Activated CD8-positive, alpha-beta memory T cell treated with anti-CD3 and anti-CD28 coated beads, Interleukin-2, amount 50 U/mL, for 4 hours (primary cell): ENCODE results near the gene ELL2.

Experiments
- DNase-seq: peaks from one replicate; pipeline ENCODE4 v3.0.0-alpha.2; 2020

ELL2 gene

DNA sequence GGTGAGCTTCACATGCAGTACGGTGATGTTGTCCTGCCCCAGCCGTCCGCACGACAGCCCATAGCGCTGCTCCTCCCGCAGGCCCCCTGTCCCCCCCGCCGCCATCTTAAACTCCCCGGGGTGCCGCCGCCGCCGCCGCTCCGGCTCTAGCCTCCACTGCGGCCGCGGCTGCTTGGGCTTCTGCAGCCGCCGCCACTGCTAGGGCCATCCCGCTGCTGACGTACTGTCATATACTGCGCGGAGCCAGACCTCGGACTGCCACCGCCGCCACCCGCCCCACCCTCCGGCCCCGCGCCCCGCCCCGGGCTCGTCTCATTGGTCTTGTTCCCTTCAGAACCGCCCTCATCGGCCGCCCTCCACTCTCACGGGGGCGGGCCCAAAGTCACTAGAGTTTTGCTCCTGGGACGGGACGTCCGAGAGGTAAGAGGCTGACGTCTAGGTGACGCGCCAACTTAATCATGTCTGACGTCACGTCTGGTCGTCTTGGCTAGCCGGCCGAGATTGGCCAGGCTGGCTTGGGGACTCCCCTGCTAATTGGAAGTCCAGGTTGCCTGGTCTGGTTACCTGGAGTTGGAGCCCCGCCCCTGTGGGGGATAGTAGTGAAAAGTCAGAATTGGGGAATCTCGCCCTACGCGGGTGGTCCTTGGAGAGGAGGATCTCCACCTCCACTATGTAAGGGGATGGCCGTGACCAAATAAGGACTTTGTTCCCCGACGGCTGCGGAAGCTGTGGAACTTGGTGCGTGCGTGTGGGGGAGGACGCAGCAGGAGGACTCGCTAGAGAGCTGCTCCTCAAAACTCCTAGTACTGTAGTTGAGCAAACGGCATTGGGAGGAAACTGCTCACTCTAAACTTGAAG, at the start of gene ELL2:
Gene ELL2, minus strand, starts transcription at position 235 of the 858 bp plus-strand sequence. Its CDS starts 130 bp downstream, at position 105.
- peak; percentile 96 for DNase-seq

DNA sequence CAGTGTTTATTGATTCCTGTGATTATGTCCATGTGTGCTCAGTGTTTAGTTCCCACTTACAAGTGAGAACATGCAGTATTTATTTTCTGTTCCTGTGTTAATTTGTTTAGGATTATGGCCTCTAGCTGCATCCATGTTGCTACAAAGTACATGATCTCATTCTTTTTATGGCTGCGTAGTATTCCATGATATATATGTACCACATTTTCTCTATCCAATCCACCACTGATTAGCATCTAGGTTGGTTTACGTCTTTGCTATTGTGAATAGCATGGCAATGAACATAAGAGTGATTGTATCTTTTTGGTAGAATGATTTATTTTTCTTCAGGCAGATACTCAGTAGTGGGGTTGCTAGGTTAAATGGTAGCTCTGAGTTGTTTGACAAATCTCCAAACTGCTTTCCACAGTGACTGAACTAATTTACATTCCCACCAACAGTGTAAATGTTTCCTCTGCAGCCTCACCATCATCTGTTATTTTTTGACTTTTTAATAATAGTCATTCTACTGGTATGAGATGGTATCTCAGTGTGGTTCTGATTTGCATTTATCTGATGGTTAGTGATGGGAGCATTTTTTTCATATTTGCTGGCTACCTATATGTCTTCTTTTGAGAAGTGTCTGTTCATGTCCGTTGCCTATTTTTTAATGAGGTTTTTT, 47.5 kb upstream of the ELL2 start:
- no peak for DNase-seq

DNA sequence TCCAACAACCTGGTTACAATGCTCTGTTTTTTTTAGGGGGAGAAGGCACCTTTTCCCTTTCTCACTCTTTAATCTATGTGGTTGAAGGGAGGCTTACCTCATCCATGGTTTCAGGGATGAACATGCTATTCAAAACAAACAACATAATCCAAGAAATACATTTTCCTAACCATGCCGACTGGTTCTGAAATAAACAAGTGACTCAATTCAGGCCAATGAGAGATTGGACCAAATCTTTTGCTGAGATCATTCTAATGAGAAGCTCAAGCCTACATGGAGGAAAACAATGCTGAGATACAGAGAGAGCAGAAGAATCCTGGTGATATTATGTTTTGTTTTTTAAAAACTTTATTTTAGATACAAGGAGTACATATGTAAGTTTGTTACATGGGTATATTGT, 46.8 kb upstream of the ELL2 start:
- DNase-seq, result no peak

DNA sequence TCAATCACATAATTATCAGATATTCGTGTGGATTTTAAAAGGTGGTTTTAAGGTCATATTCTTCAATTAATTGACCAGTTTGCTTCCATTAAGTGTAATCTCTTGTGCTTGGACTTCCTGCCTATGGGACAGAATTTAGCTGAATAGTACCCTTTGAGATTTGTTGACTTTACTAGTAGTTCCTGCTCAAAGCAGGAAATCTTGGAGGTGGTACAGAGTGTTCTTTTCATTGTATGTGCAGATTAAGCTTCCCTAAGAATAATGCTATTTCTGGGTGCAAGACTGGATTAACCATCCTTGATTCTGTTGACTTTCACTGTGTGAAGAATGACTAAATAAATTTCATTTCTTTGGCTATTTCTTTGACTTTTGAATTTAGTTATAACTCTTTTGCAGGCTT, 45.4 kb upstream of the ELL2 start:
- no peak for DNase-seq

DNA sequence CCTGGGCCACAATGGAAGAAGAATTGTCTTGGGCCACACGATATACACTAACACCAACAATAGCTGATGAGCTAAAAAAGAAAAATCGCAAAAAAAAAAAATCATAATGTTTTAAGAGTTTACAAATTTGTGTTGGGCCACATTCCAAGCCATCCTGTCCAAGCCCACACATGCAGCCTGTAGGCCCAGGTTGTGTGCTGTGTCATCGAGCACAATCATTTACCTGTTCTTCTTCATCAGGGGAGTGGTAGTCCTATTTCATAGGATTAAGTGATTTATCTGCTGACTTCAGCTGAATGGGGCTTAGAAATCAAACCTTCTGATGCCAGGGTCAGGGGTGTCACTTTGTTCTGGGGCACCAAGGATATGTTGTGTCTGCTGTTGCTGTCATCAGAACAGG, 44.6 kb upstream of the ELL2 start:
- DNase-seq, result no peak

DNA sequence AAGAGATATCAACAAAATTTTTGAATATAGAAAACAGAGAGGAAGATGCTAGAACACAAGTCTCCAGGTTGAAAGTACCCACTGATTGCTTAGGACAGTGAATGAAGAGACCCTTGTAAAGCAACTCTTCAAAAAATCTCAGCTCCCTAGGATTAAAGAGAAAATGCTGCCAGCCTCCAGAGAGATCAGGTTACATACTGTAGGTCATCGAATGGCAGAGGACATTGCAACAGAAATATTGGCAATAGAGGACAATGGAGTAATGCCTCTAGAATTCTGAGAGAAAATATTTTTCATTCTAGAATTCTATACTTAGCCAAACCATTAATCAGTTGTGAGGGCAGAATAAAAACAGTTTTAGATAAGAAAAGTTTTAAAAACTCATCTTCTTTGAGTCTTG, 43.1 kb upstream of the ELL2 start:
- DNase-seq, result no peak

DNA sequence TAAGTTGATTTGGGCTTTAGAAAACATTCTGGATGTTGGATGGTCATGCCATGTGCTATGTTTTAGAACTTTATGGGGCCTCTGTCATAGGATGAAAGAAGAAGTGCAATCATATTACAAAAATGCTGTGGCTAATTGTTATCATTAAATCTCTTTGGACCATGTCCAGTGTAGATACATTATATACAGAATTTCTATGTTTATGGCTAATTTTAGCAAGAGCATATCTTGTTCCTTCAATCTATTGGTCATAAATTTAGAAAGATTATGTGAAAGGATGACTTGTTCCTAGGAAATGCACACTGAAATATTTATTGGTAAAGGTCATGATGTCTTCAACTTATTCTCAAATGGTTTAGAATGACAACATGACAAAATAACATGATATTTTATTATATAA, 42.4 kb upstream of the ELL2 start:
- no peak for DNase-seq

DNA sequence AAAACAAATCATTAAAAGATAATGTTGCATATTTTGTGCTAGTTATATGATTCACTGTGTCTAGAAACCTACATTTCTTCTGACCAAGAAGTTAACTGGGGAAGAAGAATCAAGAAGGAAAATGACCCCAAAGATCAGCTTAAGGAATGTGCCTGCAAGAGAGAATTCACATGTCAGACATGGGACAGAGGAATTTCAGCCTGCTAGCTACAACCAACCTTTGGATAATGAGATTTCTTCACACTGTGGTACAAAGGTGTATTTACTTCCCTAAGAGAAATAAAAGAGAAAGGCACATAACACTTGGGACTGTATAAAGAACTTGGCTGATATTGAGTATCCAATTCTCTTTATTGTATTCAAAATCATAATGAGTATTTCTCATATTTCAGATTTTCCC, 39.6 kb upstream of the ELL2 start:
- DNase-seq, result no peak

DNA sequence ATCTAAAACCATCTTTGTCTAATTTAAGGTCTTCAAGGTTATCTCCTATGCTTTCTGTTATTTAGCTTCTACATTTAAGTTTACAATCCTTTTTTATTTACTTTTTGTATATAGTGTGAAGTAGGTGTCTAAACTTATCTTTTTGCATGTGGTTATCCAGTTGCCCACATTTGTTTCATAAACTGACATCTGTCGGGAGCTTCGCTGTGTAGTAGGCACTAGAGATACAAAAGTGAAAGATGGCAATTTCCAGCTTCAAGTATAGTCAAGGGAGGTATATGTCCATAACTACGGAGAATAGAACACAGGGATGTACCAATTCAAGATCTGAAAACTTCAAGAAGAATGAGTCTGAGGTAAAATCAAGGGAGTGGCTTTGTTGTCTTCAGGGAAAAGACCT, 38.7 kb upstream of the ELL2 start:
- no peak for DNase-seq

DNA sequence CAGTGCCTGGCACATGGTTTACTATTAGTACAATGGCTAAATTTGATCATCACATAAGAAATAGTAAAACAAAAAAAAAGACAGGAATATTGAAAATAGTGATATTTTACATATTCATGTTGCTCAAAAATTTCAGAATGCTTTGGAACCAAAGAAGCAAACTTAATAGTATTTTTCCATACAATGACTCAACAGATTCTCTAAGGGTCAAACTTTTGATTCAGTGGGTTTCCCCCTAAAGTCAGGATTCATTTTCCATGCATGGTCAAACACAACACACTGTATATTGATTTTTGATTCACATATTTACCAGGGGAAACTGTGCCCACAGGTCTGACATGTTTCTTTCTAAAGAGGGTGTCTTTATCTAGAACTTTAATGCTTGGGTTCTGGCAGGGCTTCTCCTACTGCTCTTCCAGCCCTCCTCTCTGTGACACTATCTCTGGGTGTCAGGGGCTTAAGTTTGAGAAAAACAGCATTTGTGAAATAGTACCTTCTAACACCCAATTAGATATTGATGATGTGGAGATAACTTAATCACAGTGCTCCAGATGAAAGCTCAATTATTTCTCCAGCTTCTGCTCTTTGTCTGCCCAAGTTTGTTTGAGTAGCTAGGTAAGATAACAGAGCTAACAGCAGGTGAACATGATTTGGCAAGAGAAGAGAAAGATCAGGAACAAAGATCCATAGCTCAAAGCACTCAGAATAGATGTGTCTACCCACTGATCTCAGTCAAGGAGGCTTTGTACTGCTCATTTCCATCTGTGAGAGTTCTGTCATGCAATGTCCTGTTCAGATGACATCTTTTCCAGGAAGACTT, 35.5 kb upstream of the ELL2 start:
- no peak for DNase-seq

DNA sequence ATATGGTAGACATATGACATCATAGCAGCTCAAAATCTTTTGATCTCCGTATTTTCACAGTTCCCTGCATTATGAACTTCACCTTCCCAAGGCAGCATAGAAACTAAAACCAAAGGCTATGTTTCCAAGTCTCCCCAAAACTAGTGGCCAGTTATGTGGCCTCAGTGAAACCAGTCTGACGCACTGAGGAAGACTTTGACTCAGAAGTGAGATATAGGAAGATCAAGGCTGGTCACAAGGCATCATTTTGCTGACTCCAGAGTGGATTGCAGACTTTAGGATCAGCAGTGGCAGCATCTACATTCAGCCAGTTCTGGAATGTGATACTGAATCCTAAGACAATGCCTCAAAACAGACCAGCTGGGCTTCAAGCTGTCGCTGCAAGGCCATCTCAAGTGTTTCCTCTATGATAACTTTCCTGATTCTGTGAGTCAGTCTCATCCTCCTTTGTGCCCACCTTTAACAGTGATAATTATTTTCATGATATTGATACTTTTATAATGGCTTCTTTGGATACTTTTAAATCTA, 34.4 kb upstream of the ELL2 start:
- DNase-seq, result no peak

DNA sequence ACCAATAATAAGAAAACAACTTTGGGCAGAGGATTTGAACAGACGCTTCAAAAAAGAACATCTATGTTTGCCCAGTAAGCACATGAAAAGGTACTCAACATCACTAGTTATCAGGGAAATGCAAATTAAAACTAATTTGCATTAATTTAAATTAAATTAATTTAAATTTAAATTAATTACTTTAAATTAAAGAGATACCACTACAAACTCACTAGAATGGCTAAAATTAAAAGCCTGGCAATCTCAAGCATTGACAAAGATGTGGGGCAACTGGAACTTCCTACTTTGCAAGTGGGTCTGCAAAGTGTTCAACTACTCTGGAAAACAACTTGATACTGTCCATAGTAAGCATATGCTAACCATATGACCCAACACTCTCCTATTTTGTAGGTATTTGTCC, 32.1 kb upstream of the ELL2 start:
- DNase-seq, result no peak

DNA sequence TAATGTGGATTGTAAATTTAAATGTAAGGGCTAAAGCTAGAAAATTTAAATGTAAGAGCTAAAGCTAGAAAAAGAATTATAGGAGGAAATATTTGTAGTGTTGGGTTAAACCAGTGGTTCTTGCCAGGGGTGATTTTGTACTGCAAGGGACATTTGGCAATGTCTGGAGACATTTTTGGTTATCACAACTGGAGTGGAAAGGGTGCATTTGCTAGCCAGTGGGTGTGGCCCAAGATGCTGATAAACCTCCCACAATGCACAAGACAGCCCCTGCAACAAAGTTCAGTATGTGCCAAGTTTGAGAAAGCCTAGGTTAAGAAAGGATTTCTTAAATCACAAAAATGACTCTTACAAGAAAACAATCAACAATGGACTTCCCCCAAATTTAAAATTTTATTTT, 31.6 kb upstream of the ELL2 start:
- no peak for DNase-seq

DNA sequence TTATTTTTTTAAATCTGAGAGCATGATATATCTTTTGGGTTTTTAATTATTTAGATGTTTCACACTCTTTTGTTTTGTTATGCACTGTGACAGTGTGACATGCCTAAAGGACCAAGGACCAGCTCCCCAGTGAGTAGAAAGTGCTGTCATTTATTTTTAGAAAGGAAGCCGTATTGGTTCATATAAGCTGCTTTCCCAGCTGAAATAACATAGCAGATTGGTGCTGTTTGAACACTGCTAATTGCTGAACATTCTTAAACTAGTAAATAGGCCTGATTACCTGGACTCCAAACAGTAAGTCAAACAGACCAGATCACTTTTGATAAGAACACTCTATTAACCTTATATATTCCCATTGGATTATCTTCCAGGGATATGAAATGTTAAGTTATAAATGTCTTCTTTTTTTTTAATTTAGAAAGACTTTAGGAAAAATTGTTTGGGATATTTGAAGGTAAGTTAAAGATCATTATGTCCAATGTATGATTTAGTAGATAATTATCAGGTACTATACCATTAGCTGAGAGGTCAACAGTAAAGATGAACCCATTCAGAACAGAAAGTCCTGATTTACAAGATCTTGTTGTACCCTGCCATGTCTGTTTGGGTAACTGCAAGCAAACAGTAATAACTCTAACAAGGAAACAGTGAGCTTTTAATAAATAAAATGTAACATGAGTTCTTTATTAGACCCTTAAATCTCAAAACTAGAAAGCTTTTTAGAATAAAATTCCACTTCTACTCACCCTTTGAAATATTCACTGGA, 27.8 kb upstream of the ELL2 start:
- no peak for DNase-seq

DNA sequence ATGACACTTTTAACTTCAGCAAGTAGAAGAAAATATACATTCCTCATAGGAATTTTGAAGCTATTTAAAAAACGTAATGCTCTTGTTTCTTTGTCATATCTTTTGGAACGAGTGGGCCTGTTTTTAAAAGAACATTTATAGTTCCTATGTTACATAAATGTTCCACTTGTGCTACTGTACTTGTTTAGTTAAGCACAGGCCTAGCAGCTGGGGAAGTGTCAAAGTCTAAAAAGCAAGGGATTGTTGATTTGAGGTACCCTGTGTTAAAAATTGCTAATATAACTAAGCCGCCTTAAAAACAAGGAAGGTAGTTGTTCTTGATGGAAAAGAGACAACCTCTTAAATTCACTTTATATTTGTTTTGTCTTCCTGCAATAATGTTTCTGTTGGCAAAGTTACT, 27.2 kb upstream of the ELL2 start:
- no peak for DNase-seq

DNA sequence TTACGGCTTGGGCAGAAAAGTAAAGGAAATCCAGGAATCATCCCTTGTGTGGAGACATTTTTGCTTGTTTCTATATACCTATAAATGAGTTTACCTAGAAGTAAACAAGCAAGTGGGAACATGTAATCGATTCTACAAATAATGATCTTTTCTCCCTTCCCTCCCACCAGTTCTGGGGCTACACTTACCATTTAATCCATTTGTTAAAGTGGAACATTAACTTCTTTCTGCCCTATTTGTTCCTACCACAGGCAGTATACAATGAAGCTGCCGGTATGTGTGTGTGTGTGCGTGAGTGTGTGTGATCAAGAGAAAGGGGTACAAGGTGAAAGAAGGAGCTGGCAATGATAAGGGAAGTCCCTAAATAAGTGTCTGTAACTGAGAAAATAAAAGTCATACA, 26.4 kb upstream of the ELL2 start:
- no peak for DNase-seq

DNA sequence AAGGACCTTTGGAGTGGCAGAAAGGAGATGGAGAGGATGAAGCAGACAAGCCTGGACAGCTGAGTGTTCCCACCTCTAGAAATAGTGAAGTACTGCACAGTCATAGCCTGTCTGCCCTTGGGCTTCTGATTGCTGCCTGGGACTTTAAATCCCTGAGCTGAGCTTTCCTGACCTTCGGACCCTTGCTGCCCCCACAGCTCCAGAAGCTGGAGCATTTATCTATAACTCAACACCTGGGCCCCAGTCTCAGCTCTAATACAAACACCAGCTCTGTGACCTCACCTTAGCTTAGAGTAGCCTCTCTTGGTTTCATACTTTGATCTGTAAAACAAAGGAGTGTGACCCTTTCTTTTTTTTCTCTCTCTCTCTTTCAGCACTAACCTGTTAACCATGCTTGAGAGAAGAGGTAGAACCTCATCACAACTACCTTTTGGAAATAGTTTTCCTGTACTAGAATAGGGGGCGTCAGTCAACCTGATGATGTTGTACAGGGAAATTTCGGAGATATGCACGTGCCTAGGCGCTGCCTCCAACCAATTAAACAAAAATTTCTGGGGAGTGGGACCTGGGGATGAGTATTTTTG, 25.4 kb upstream of the ELL2 start:
- no peak for DNase-seq

DNA sequence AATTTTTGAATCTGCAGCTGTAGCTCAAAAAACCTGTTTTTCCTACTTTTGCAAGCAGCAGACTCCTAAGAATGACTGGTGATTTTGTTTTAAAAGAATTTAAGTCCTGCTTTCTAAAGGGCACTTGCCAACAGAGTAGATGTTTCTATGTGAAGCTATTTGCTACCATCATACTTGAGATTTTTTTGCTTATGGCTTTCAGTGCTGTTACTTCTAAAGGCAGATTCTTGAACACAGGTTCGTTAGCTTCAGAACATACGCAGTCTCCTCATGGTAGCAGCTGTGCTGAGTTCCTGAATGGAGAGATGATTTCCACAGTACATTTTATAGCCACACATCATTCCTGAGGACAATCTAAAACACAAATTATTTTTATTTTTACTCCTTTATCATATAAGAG, 24.4 kb upstream of the ELL2 start:
- DNase-seq, result no peak

DNA sequence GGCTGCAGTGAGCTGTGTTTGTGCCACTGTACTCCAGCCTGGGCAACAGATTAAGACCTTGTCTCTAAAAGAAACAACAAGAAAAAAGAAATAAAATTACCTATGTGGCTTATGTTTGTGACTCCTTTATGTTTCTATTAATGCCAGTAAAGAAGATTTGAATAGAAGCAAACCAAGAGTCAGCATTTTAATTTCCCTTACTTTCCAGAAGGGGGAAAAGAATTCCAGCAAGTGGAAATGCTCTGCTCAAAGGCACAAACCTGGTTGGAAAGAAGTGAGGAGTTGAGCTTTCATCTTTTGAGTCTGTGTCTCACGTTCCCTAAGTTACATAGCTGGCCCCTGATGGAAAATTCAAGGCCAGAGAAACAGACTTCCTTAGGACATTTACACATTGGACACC, 23.6 kb upstream of the ELL2 start:
- no peak for DNase-seq

DNA sequence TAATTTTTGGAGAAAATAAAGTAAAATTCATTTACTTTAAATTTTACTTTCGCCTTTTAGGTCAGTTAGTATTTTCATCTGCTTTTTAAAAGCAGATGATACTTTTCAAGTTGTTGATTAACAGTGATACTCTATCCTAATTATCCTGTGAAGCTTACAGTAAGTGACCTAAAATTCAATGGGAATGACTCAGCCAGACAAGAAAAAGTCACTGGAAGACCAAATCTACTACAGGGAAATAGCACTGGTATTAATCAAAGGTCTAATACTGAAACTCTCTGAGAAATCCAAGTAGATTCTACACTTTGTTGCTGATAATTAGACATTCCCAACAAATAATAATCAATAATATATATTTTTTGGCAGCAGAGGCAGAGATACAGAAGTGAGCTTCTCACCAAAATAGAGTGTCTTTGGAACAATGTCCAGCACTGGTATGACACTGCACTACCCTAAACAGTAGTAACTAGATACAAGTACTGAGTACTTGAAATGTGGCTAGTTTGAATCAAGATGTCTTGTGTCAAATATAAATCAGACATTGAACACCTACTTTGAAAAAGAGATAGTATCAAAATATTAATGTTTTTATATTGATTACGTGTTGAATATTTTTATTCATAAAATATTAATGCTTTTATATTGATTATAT, 22.8 kb upstream of the ELL2 start:
- DNase-seq, result no peak

DNA sequence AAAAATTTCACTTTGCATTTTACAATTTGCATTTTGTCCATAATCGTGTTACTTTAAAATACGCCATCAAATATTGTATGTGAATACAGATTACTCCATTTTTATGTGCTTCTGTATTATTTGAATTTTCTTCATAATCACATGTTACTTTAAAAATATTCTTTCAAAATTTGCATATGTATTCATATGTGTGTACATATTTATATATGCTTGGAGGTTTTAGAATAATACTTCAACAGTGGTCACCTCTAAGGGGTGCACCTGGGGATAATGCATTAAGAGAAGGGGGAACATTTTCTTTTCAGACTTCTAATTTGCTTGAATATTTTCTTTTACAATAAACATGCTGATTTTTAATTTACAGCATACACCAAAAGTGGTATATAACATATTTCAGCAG, 21.9 kb upstream of the ELL2 start:
- no peak for DNase-seq

DNA sequence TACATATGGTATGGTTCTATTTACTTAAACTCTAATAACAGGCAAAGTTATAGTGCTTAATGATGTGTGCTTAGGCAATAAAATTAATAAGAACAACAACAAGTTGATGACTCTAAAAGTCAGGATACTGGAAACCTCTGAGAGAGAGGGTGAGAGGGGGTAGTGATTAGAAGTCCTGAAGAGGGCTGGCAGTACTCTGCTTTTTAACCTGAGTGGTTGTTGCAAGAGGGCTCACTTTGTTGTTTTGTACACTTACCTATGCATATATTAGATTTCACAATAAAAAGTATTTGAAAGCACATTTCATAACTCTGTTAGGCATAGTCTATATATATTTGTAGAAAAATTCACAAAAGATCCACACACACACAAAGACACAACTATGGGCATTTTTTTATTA, 21.4 kb upstream of the ELL2 start:
- no peak for DNase-seq
